AG04449 (cell line): ENCODE data around the gene MATN3.
A peak's percentile ranks its signal among the peaks of the same experiment; 100 is the strongest.

ENCODE experiments used
- CTCF ChIA-PET: fragments of 350-600 bp; formaldehyde crosslinking; extraction: SDS; loops from one replicate; lab custom pipeline; 2021; ENCODE audit warnings: antibody characterized with exemption; lab: Yijun Ruan, JAX
- POLR2A ChIA-PET: fragments of 400-600, 350-600 bp; formaldehyde crosslinking; extraction: SDS; loops from one replicate; lab custom pipeline; 2020; ENCODE audit warnings: antibody characterized with exemption, inconsistent platforms; lab: Yijun Ruan, JAX
- DNase-seq: peaks from one replicate; pipeline ENCODE4 v3.0.0-alpha.2; 2010; ENCODE audit warnings: low read depth, low spot score
- H3K4me3 ChIP-seq: 2 replicates; pipeline ENCODE4 v1.5.1; 2011; ENCODE audit warnings: low read depth, mild to moderate bottlenecking, control low read depth, low read length
- CTCF ChIP-seq: IDR thresholded peaks from one replicate; pipeline ENCODE4 v1.5.1; 2011; ENCODE audit warnings: mild to moderate bottlenecking, moderate library complexity, low read length, control low read depth, inconsistent platforms; ENCODE audit not compliant: insufficient read depth; ENCODE audit errors: missing control alignments

The MATN3 gene

GRCh38 chr2:20023688-20024087, 11.2 kb upstream of the MATN3 start:
- no peak overlapping the region for H3K4me3 ChIP-seq
- DNase-seq: no peak
- TF ChIP-seq CTCF: no peak
- POLR2A ChIA-PET: no interaction called here
- CTCF ChIA-PET: interaction anchor here (1.1 to 3.2 kb wide), 3 partner anchors 9 to 69 kb away, joined by 3 to 51 read pairs (median 4); no protein-coding TSS in a partner anchor

- POLR2A ChIA-PET: no interaction called here
- H3K4me3 ChIP-seq: no peak overlapping the region
- DNase-seq: no peak
- no peak for TF ChIP-seq CTCF
- CTCF ChIA-PET: interaction anchor here (1.0 to 2.1 kb wide), 2 partner anchors 73 to 76 kb away, joined by 3 to 6 read pairs; no protein-coding TSS in a partner anchor
Measured at GRCh38 chr2:20021405-20022009, 9.0 kb upstream of the MATN3 start.

- no peak for DNase-seq
- CTCF ChIA-PET: interaction anchor here (1.0 to 2.4 kb wide), 3 partner anchors 71 to 78 kb away, joined by 3 to 11 read pairs (median 6); no protein-coding TSS in a partner anchor
- POLR2A ChIA-PET: no interaction called here
- H3K4me3 ChIP-seq: no peak overlapping the region
- TF ChIP-seq CTCF: no peak
Measured at GRCh38 chr2:20019747-20020146, 7.3 kb upstream of the MATN3 start.

GRCh38 chr2:20018601-20019152, 6.2 kb upstream of the MATN3 start:
- ChIA-PET POLR2A (no interaction called here), CTCF (interaction anchor here (2.4 to 6.7 kb wide), 2 partner anchors 17 to 76 kb away, joined by 11 to 79 read pairs; no protein-coding TSS in a partner anchor)
- TF ChIP-seq CTCF: no peak
- no peak for DNase-seq
- no peak overlapping the region for H3K4me3 ChIP-seq

GRCh38 chr2:20016346-20016745, 3.9 kb upstream of the MATN3 start:
- CTCF ChIA-PET: interaction anchor here (0.7 to 6.7 kb wide), 36 partner anchors 7 to 310 kb away, joined by 3 to 349 read pairs (median 11); partner anchors contain the start of genes LAPTM4A and WDR35
- H3K4me3 ChIP-seq: no peak overlapping the region
- no peak for DNase-seq
- POLR2A ChIA-PET: no interaction called here
- no peak for TF ChIP-seq CTCF

GRCh38 chr2:20015482-20016083, 3.1 kb upstream of the MATN3 start:
- peak; percentile 20 for TF ChIP-seq CTCF
- DNase-seq: no peak
- ChIA-PET POLR2A (interaction anchor here (1.4 kb wide), 1 partner anchor 79 kb away, joined by 6 read pairs; no protein-coding TSS in a partner anchor), CTCF (interaction anchor here (0.6 to 6.7 kb wide), 55 partner anchors 8 to 1578 kb away, joined by 3 to 349 read pairs (median 6); partner anchors contain the start of genes LAPTM4A and WDR35)
- H3K4me3 ChIP-seq: no peak overlapping the region
